ENCODE measurements around the gene BMAL1. TPM values are rescaled to one million over a fixed set of nuclear protein-coding genes. Genes with fewer than 3 reads are reported as not detected.

Gene BMAL1
- polyA plus RNA-seq, 6 donors from 2014 or later, result 3.7 to 6.5 (median 4.6) TPM

DNA sequence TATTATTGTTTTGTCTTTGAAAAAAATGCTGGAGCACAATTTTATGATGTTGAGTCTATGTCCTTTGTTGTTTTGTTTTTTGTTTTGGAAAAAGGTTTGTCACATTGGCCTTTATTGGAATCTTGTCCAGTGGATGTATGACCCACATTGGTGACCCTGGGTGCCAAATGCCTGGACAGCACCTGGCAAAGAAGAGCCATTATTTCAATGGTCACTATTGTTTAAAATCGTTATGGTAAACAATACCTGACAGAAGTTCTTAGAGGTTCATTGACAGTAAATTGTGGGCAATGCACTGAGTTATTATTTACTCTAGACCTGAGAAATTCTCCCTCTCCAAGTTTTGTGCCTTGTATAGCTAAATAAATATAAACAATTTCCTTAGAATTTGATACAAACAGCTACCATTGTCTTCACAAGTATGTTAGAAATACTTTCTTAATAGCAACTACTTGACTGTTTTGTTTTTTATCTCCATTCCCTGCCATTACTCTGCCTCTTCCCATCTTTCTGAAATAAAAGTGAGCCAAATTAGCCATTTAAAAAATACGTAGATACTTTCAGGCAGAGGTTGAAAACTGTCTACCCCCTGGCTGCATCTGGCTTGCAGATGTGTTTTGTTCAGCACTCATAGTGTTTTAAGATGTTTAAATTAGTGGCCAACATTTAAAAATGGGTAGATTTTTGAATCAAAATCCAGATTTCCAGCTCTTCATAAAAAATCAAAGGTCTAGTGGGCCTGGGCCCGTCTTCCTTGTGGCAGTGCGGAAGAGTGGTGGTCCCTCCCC lies 39.9 kb downstream of the BMAL1 start:
- Mint-ChIP-seq H3K27ac (peak overlapping the region in 1 of 6 donors; percentile 66), H3K9me3 (no peaks in the 10 kb centered on the region), H3K4me3 (no peak overlapping the region), H3K27me3 (no peaks in the 10 kb centered on the region), H3K4me1 (peaks cover 46 to 61% (median 46%) of the 10 kb centered on the region in 3 donors), H3K36me3 (peaks cover 11 to 19% of the 10 kb centered on the region in 2 donors)
- ATAC-seq (ENCODE audit: low read depth in 2 of 2), result no peak
- DNase-seq, result no peak

- peak overlapping the region in 5 of 8 donors; percentile 9 to 71 (median 12) for H3K4me3 Mint-ChIP-seq
- no peaks in the 10 kb centered on the region for H3K9me3 Mint-ChIP-seq
- H3K4me1 Mint-ChIP-seq, result peaks cover 40 to 54% (median 42%) of the 10 kb centered on the region in 3 donors
- peaks cover 6 to 13% of the 10 kb centered on the region in 2 donors for H3K36me3 Mint-ChIP-seq
- peak in 1 of 2 donors; percentile 23 for ATAC-seq (ENCODE audit: low read depth in 2 of 2)
- DNase-seq, result no peak
- peak overlapping the region in 3 of 6 donors; percentile 0 to 14 (median 3) for H3K27ac Mint-ChIP-seq
- H3K27me3 Mint-ChIP-seq, result no peaks in the 10 kb centered on the region
These were observed 41.1 kb downstream of the BMAL1 start for GRCh38 chr11:13318498-13319295.

GRCh38 chr11:13320688-13321087 lies 43.1 kb downstream of the BMAL1 start:
- Mint-ChIP-seq H3K4me1 (peaks cover 30 to 41% (median 37%) of the 10 kb centered on the region in 3 donors), H3K4me3 (no peak overlapping the region)

GRCh38 chr11:13321431-13321830 lies 43.8 kb downstream of the BMAL1 start:
- Mint-ChIP-seq H3K27ac (no peak overlapping the region), H3K27me3 (no peaks in the 10 kb centered on the region), H3K4me1 (peaks cover 22 to 34% (median 30%) of the 10 kb centered on the region in 3 donors), H3K9me3 (no peaks in the 10 kb centered on the region), H3K4me3 (no peak overlapping the region), H3K36me3 (peaks cover 13 to 14% of the 10 kb centered on the region in 2 donors)
- no peak for ATAC-seq (ENCODE audit: low read depth in 2 of 2)
- no peak for DNase-seq

More at GRCh38 chr11:13320688-13321087, 43.1 kb downstream of the BMAL1 start:
- ATAC-seq (ENCODE audit: low read depth in 2 of 2) (no peak), DNase-seq (no peak)
- H3K36me3 Mint-ChIP-seq, result peaks cover 13 to 14% of the 10 kb centered on the region in 2 donors
- H3K27me3 Mint-ChIP-seq, result no peaks in the 10 kb centered on the region
- H3K9me3 Mint-ChIP-seq, result no peaks in the 10 kb centered on the region
- H3K27ac Mint-ChIP-seq, result peak overlapping the region in 3 of 6 donors; percentile 10 to 68 (median 16)

DNA sequence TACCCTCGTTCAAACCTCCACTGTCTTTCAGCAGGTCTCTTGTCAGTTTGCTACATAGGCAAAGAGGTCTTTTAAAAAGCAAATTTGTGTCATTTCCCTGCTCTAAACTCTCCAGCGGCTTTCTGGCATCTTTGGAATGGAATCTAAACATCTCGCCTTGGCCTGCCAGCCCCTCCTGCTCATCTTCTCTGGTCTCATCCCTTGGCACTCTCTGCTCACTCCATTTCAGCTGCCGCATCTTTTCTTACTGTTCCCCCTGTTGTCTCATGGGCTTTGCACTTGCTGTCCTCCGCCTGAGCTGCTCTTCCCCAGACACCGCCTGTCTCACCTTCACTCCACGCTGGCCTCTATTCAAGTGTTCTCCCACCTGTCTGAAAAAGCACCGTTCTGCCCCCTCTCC lies 46.6 kb downstream of the BMAL1 start:
- no peaks in the 10 kb centered on the region for H3K9me3 Mint-ChIP-seq
- peak overlapping the region in 1 of 6 donors; percentile 44 for H3K27ac Mint-ChIP-seq
- H3K4me1 Mint-ChIP-seq, result peaks cover 11 to 14% (median 13%) of the 10 kb centered on the region in 3 donors
- no peak overlapping the region for H3K4me3 Mint-ChIP-seq
- H3K27me3 Mint-ChIP-seq, result no peaks in the 10 kb centered on the region
- ATAC-seq (ENCODE audit: low read depth in 2 of 2) (no peak), DNase-seq (no peak)
- H3K36me3 Mint-ChIP-seq, result peaks cover 14 to 21% of the 10 kb centered on the region in 2 donors

DNA sequence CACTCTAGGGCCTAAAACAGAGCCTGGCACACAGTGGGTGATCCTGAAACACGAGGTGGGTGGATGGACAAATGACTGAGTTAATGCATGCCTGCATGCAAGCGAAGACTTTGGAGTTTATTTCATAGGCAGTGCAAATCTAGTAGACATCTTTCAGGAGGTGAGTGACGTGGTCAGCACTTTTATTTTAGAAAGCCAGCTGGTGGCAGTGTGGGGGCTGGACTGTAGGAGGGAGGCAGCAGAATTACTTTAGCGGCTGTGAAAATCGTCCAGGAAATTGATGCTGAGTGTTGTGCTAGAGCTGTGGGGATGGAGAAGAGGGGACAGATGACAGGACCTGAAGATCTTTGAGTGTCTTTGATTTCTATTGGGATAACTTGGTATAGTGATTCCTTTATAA lies 47.1 kb downstream of the BMAL1 start:
- H3K4me3 Mint-ChIP-seq, result peak overlapping the region in 1 of 8 donors; percentile 36
- DNase-seq, result no peak
- H3K9me3 Mint-ChIP-seq, result no peaks in the 10 kb centered on the region
- H3K27ac Mint-ChIP-seq, result peak overlapping the region in 2 of 6 donors; percentile 15 to 44
- peaks cover 13 to 14% (median 14%) of the 10 kb centered on the region in 3 donors for H3K4me1 Mint-ChIP-seq
- H3K36me3 Mint-ChIP-seq, result peaks cover 14 to 21% of the 10 kb centered on the region in 2 donors
- ATAC-seq (ENCODE audit: low read depth in 2 of 2), result no peak
- no peaks in the 10 kb centered on the region for H3K27me3 Mint-ChIP-seq

GRCh38 chr11:13327421-13327820 lies 49.8 kb downstream of the BMAL1 start:
- Mint-ChIP-seq H3K9me3 (no peaks in the 10 kb centered on the region), H3K27me3 (no peaks in the 10 kb centered on the region), H3K36me3 (peaks cover 9 to 16% of the 10 kb centered on the region in 2 donors), H3K4me3 (no peak overlapping the region), H3K27ac (peak overlapping the region in 1 of 6 donors; percentile 51), H3K4me1 (peaks cover 9 to 22% (median 14%) of the 10 kb centered on the region in 3 donors)
- DNase-seq (no peak), ATAC-seq (ENCODE audit: low read depth in 2 of 2) (no peak)

DNA sequence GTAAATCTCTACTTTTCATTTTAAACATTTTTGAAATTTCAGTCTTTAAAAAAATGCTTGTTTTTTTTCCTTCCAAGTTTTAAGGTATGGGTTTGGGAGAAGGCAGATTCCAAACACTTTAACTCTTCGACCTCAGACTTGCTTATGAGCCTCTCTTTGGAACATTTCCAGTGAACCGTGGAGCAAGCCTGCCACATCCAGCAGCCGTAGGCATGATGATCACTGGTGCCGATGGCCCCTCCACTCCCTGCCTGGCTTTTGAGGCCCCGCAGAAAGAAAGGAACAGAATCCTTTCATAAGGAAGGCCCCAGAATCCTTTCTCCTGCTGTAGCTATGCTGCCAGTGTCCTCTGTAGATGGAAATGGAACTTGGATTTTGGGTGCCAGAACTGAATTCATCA lies 50.7 kb downstream of the BMAL1 start:
- no peak for ATAC-seq (ENCODE audit: low read depth in 2 of 2)
- H3K4me1 Mint-ChIP-seq, result peaks cover 14 to 31% (median 22%) of the 10 kb centered on the region in 3 donors
- no peaks in the 10 kb centered on the region for H3K9me3 Mint-ChIP-seq
- H3K4me3 Mint-ChIP-seq, result no peak overlapping the region
- H3K36me3 Mint-ChIP-seq, result peaks cover 8 to 14% of the 10 kb centered on the region in 2 donors
- H3K27ac Mint-ChIP-seq, result no peak overlapping the region
- no peaks in the 10 kb centered on the region for H3K27me3 Mint-ChIP-seq
- no peak for DNase-seq

DNA sequence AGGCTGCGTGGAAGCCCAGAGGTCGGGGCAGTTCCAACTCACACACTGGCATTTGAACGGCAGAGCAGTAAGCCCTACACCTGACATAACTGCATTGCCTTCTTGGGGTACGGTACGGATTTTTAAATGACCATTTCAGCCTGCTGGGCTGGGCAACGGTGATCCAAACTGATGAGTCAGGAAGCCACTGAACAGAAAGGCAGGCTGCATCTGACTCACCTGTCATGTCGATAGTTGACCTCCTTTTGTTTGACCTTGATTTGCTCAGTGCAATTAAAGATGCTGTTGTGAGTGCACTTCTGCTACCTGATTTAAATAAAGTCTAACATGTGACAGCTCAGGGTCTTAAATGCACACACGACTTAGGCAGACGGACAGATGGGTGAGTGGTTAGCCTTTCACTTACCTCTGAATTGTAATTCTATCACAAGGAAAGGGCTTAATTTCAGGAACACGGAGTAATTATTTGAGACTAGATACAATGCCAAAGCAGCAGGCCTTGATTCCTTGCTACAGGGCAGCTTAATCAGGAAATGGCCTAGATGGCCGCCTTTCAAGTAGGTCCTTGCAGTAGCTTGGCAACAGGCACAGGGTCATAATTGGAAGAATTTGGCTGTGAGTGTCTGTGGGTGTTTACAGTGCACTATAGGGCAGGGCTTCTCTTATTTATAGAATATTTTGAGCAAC lies 52.2 kb downstream of the BMAL1 start:
- H3K9me3 Mint-ChIP-seq, result no peaks in the 10 kb centered on the region
- no peaks in the 10 kb centered on the region for H3K27me3 Mint-ChIP-seq
- peaks cover 13 to 37% (median 29%) of the 10 kb centered on the region in 3 donors for H3K4me1 Mint-ChIP-seq
- H3K27ac Mint-ChIP-seq, result no peak overlapping the region
- peaks cover 0 to 8% of the 10 kb centered on the region in 2 donors for H3K36me3 Mint-ChIP-seq
- no peak overlapping the region for H3K4me3 Mint-ChIP-seq
- no peak for ATAC-seq (ENCODE audit: low read depth in 2 of 2)
- no peak for DNase-seq

GRCh38 chr11:13332124-13332523 lies 54.5 kb downstream of the BMAL1 start:
- no peak for ATAC-seq (ENCODE audit: low read depth in 2 of 2)
- peak overlapping the region in 2 of 6 donors; percentile 33 to 81 for H3K27ac Mint-ChIP-seq

DNA sequence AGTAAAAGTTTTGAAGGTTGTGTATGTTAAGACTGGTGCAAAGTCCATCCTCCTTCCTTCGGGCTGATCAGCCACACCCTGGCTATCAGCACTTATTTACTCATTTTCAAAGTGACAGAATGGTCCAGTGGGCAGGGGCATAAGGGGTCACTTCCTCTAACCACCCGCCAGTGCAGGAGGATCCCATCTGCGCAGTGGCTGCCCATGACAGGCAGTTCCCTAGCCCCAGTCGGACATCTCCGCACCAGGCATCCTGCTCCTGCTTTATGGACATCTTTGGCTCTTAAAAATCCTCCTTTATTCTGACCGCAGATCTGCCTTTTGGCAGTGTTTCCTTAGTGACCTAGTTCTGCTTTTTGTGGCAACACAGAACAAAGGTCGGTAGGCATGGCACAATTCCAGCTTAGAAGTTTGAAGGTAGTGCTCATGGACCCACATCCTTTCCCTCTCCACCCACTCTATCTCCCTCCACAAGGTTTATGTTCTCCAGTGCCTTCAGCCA lies 55.9 kb downstream of the BMAL1 start:
- Mint-ChIP-seq H3K4me3 (peak overlapping the region in 3 of 8 donors; percentile 2 to 75 (median 14)), H3K9me3 (no peaks in the 10 kb centered on the region), H3K36me3 (no peaks in the 10 kb centered on the region), H3K27me3 (no peaks in the 10 kb centered on the region), H3K4me1 (peaks cover 18 to 47% (median 42%) of the 10 kb centered on the region in 3 donors), H3K27ac (peak overlapping the region in 4 of 6 donors; percentile 4 to 90 (median 44))
- ATAC-seq (ENCODE audit: low read depth in 2 of 2) (peak; percentile 28 to 41), DNase-seq (no peak)

More at GRCh38 chr11:13332124-13332523, 54.5 kb downstream of the BMAL1 start:
- Mint-ChIP-seq H3K9me3 (no peaks in the 10 kb centered on the region), H3K4me1 (peaks cover 18 to 36% (median 32%) of the 10 kb centered on the region in 3 donors), H3K4me3 (no peak overlapping the region), H3K36me3 (peaks cover 0 to 8% of the 10 kb centered on the region in 2 donors), H3K27me3 (no peaks in the 10 kb centered on the region)
- DNase-seq, result no peak

- Mint-ChIP-seq H3K4me3 (no peak overlapping the region), H3K36me3 (no peaks in the 10 kb centered on the region), H3K27ac (peak overlapping the region in 4 of 6 donors; percentile 4 to 90 (median 44)), H3K9me3 (no peaks in the 10 kb centered on the region), H3K4me1 (peaks cover 21 to 52% (median 46%) of the 10 kb centered on the region in 3 donors), H3K27me3 (no peaks in the 10 kb centered on the region)
- ATAC-seq (ENCODE audit: low read depth in 2 of 2) (no peak), DNase-seq (no peak)
These were observed 56.6 kb downstream of the BMAL1 start for GRCh38 chr11:13334034-13334786.

All from naive B cell (primary cell).